GM19240 (cell line): ENCODE results near the gene LIFR.
"Not testable (repeated sequence)": the region's sequence is repeated elsewhere in the genome, so short reads cannot be mapped to it uniquely, and the experiment has no call there.

ENCODE experiments used
- DNase-seq: peaks from one replicate; pipeline ENCODE4 v3.0.0; 2011; ENCODE audit warnings: low spot score; ENCODE audit not compliant: insufficient read length

LIFR gene

DNA sequence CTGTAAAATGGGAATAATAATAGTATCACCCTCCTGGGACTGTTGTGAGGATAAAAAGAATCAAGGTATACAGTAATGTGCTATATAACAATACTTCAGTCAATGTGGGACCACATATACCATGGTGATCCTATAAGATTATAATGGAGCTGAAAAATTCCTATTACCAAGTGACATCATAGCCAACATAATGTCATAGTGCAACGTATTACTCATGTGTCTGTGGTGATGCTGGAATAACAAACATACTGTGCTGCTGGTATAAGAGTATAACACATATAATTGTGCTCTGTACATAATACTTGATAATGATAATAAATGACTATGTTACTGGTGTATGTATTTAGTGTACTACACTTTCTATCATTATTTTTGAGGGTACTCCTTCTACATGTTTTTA is 38.1 kb downstream of the LIFR start:
- DNase-seq = no peak

DNA sequence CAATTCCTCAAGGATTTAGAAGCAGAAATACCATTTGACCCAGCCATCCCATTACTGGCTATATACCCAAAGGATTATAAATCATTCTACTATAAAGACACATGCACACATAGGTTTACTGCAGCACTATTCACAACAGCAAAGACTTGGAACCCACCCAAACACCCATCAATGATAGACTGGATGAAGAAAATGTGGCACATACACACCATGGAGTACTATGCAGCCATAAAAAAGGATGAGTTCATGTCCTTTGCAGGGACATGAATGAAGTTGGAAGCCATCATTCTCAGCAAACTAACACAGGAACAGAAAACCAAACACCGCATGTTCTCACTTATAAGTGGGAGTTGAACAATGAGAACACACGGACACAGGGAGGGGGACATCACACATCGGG is 39.8 kb downstream of the LIFR start:
- DNase-seq = not testable (repeated sequence)

DNA sequence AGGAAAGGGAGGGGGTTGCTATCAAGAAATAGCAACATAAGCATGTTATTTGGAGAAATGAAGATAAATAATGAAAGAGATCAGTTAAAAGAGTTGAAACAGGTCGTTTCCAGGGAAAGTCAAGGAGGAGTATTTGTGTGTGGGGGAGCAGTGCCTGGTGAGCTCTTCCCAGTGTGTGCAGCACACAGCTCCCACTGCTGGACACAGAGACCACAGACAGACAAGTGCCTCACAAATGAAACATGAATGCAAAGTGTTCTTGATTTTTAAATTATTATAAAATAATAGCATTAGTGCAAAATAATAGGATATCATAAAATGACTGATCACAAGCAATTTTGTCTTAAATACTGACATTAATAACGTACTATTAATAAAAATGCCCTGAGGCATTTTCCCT is 40.8 kb downstream of the LIFR start:
- no peak for DNase-seq

DNA sequence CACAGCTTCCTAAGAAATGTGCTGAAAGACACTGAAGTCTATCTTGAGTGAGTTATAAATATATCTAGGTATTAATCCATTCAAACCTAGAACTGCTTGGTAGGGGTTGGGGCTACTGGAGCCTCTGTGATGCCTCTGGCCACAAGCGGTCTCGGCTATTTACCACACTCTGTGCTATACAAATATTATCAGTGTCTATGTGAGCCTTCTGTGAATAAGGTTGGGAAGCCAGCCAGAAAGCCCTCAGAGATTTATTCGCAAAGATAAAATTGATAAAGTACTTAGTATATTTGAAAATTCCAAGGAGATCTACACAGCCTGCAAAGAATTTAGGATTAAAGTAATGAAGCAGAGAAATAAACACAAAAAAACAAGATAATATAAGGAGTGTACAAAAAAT is 41.4 kb downstream of the LIFR start:
- DNase-seq = no peak

DNA sequence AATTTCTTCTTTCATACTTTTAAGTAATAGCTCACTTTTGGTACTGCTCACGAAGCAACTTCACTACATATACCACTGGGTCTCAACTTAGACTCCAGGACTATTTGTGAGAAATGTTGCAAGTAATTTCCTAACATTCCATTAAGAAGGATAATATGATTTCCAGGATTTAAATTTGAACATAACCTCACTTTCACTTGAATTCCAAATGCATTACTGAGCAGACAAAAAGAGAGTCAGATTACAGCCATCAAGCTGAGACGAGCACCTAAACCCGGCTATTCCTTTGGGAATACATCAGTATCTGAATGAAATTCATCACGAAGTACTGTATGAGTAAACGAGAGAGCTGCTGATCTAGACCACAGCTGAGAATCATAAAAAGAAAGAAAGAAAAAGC is 47.3 kb downstream of the LIFR start:
- DNase-seq = no peak

DNA sequence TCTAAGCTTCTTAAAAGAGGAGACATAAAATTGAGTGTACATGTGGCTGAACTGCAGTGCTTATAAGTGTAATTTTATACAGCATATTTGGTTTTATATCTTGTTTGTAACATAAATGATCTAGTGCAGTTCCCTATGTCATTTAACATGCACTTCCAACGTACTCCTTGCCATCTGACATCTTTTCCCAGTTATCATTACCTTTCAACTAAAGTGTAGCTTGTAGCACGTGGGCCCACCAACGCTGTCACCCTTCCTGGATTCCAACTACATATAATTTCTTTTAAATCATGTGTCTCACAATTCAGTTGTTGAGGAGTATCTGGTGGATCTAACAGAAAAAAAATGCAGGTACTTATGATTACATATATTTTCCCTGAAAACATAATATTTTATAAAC is 50.1 kb downstream of the LIFR start:
- DNase-seq = no peak

DNA sequence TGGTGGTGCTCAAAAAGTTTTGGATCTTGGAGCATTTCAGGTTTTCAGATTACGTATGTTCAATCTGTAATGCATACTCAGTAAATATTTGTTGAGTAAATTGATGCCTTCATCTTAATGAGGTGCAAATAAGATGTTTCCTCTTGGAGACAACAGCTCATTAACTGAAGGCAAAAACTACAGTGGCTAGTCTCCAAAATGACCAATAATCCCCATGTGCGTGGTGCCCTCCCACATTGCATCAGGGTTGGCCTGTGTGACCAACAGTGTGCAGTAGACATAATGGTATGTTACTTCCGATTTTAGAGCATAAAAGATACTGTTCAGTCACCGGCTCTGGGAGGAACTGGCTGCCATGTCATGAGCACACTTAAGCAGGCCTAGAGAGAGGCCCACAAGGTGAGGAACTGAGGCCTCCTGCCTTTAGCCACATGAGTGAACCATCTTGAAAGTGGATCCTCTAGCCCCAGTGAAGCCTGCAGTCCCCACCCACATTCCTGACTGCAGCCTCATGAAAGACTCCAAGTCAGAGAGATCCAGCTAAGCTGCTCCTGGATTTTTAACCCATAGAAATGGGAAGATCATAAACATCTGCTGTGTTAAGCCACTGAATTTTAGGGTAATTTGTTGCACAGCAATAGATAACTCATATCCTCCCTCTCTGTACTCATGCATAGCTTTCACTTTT is 55.7 kb downstream of the LIFR start:
- DNase-seq = no peak

DNA sequence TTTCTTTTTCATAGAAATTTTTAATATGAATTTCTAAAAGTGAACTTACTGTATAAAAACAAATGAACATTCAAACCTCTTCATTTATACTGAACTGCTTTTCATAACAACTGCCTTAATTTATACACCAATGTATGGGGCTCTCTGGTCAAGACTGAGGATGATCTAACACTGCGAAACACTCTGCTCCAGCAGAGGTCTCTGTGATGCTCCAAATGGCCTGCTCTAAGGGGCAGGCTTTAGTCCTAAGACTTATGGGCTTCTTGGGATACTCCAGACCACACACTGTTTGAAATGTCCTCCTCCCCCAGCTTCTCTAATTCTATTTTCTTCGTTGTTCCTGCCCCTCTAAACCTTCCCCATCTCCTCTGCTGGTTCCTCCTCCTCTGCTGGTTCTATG is 58.5 kb downstream of the LIFR start:
- no peak for DNase-seq

DNA sequence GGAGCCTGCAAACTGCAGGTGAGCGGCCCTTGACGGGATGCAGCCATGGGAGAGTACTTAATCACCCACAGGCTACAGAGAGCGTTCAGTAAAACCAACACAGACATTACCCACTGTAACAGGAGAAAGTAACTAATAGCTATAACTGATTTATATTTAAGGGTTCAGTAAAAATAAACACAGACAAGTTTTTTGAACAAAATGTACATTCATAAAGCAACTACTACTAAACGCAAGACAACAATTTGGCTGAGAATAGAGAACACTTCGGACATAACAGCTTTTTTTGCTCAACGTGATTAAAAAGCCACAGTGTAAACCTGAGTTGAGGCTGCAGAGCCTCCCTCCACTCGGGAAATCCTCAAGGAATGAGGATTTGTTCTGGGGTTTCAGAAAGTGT is 61.7 kb downstream of the LIFR start:
- no peak for DNase-seq

DNA sequence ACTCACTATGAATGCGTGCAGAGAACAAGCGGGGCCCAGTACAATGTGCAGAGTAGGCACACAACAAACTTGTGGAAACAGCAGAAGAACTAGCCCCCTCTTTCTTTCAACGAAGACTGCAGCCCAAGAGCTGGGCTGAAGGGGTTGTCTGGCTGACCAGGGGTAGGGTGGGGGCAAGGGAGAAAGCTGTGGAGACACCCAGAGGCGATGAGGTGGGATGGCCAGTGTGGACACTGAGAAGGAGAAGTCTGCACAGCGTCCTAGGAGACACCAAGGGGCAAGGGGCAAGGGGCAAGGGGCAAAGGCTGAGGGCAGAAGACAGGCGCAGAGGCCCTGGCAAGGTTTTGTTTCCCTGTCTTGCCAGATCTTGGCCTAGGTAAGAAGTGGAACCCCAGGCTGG is 62.3 kb downstream of the LIFR start:
- no peak for DNase-seq

DNA sequence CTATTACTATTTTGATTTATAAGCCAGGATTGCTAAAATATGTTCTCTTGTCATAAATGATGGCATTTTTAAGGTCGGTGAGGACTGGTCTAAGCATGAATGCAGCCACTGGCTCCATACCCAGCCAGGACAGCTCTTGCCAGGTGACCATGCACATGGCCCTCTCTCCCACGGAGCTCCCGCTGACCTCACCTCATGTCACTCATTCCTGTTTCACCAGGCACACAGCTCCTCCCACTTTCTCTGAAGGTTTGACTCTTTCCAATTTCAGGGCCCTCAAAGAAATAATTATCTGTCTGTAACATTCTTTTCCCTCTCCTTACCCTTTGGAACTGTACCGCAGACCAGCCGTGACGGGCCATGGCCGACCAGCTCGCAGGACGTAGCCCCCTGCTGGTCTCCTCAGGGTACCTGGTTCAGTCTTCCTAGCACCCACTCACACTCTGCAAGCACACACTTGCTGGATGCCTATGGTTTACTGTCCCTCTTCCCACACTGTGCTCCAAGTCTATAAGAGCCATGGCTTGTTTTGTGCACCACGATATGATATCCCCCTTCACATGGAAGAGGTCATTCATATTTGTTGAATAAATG is 72.5 kb downstream of the LIFR start:
- DNase-seq = no peak

DNA sequence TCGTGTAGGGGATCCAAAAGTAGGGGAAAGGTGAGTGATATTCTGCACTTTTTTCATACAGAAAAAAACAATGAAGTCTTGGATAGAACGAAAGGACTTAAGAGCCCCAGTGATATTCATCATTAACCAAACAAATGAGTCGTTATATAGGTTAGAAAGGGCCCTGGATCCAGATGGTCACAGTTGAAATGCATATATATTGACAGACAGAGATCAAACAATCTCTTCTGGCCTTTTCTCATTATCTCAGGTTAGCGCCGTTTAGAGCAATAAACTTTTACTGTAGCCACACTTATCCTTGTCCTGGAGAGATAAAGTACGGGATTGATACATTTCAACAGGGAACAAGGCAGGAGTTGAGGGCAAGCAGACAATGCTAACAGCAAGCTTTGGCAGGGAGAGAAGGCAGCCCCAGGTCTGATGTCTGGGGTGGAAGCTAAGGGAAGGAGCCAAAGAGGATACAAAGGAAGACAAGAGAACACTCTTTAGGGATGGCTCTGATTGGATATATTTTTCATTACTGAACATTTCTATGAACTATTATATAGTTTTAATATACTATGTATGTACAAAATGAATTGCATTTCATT is 77.0 kb downstream of the LIFR start:
- DNase-seq = no peak

DNA sequence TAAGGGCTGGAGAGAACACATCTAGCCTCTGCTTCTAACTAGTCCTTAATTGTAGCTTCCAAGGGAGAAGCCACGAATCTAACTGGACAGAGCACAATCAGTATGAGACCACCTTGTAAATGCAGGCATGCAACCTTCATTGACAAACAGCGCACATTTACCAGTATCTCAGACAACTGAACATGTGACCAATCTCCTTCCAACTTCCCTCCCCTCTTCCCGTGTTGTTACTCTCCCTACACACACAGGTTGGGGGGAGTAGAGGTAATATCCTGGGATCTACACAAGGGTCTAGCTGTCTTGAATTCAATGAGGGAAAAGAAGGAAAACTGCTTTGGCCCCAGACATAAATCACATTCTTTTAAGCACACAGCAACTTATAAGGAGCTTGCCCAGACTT is 77.6 kb downstream of the LIFR start:
- no peak for DNase-seq

DNA sequence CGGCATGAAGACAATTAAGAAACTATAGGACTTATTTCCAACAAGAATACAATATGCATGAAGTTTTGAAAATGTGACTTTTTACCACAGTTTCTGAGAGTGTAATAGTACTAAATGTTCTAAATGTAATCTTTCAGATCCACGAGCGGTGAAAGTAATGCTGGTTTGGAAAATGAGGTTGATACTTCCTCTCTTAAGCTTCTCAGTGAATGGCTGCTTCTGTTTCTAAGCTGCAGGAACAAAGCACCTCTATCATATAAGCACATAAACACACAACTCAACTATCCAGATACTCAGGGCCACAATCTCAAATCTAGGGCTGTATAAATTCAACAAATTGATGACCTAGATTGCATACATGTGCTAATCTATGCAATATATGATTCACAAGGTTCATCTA is 78.3 kb downstream of the LIFR start:
- no peak for DNase-seq

DNA sequence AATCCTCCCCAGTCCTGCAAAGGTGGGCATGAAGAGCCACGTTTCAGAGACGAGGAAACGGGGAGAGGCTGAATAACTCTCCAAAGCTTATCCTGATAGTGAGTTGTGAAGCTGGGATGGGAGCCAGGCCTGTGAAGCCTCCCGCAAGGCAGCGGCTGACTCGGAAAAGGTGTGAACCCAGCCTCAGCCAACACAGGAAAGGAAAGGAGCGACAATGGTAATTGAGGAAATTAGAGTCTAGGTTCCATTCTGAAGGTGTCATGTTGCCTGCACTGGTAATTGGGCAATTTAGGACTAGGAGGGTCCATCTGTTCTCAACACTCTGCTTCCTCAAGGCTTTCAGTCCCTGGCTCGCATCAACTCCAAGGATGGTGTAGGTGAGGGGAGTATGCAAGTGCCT is 83.4 kb downstream of the LIFR start:
- DNase-seq = no peak

DNA sequence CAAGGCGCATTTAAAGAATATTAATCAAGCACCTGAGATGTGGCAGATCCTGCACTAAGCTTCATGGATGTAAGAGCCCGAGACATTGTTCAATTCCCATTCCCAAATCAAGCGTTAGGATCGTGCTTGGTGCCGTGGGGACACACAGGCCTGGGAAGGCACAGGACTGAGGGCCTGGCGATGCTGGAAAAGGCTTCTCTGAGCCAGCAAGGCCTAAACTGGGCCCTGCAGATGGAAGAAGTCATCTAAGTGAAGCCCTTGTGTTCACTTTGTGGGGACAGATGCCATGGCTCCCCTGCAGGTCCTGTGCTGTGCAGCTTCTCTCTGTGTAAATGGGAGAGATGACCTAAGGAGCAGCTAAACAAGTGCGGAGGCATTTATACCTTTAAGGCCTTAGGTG is 83.9 kb downstream of the LIFR start:
- no peak for DNase-seq

DNA sequence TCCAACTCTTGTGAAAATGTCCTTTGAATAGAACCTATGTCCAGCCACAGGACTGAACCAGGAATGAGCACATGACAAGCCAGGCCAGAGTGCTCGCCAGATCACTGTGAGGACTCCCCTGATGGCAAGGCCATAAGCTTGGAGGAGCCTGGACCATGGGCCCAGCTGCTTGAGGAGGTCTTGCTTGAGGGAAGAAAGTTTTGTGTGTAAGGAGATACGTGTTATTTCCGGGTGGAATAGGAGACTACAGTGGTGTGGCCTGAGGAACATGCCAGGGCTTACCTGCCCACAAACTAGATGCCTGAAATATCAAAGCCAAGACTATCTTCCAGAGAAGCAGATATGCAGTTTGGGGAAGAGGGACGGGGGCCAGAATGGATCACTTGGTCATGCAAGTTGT is 84.7 kb downstream of the LIFR start:
- no peak for DNase-seq

DNA sequence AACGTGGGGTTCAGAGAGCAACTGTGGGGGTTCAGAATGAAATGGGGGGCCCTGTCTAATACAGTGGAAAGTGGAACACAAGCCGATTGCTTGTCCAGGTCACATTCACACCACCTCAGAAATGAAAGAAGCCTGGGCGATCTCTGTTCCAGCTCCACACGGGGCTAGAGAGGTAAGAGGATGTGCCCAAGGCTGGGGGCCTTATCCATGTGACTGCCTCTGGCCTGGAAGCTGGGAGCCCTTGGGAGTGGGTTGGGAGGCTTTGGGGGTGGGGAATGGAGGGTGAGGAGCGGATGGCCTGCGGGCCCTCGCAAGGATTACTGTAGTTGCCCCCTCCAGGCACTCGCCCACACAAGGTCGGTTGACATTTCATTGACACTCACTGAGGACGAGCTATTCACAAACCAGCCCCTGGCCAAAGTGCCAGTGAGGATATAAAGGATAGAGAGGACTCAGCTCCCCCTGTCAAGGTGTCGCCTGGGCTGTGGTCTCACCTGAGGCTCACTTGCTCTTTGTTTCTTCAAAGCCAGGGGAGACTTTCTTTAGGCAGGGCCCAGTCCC is 86.7 kb downstream of the LIFR start:
- no peak for DNase-seq

DNA sequence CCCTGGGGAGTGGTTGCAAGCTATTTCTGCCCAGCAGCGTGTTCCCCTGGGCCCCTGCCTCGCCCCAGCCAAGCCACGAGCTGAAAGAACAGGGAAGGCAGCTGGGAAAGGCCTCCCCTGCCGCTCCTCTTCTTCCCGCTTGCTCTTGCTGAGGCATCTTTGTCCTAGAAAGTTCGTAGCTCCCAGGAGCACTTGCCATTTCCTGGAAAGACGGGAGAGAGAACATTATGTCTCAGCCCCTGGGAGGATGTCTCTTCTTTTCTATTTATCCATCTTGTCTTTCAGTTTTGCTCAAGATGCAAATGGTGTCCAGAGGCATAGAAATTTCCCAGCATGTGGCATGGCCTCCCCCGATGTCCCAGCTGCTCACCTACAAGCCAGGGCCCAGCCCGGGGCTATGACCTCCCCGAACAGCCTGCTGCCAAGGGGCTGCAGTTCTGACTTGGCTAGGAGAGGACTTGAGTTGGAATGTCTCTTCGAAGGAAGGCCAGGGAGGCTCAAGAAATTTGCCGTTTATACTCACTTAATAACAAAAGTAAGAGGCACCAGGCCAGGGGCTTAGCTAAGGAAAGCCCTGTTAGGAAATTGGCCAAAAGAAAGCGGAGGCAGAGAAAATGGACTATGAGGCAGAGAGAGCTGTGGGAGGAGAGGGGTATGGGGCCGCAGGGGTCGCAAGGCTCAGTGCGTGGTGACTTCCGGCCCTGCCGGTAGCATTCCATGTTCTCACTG is 87.3 kb downstream of the LIFR start:
- DNase-seq = no peak

DNA sequence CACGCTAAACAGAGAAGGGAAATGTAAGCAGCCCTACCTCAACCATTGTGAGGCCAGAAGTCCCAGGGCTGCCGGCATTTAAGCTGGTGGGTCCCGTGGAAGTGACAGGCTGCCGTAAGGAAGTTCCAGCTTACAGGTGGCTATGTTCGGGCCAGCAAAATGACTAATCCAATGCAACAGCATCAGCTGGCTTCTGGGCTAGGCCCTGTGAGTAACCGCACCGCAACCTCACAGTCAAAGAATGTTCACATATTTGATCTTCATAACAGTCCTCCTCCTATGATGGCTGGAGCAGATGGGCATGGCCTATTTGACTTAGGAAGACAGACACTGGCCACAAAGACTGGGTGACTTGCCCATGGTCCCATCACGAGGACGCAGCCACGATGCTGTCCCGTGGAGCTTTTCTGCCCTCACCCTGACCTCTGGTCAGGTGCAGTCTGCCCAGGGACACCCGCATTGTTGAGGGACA is 88.2 kb downstream of the LIFR start:
- no peak for DNase-seq

DNA sequence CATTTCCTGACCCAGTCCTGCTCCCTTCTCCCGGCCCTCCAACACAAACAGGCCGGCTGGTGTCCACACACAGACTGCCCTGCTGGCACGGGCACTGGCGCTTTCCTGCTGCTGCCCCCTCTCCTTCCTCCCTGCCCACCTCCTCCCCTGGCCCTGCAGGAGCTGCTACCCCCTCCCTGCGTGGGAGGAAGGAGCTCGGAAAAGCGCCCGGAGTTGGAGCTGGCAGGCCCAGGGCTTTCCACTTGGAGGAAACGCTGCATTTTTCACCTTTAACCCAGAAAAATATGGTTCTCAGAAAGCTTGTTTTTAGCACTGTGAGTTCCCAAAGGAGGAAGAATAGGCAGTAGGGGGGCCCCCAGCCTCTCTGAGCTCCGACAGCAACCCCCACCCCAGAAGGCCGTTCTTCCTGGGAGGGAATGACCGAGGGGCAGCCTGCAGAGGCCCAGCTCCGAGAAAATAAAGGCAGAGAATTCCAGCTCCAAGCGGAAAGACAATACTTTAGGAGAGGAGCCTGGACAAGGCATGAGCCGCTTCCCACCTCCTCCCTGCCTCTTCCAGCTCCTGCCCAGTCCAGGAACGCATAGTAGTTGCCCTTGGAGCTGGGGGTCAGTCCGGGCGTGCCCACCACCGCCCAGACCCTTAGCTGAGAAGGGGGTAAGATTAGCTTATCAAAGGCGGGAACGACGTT is 88.9 kb downstream of the LIFR start:
- no peak for DNase-seq
